WTC11 (cell line): Measurements from ENCODE around the gene HDAC5. TPM values are rescaled to one million over a fixed set of nuclear protein-coding genes. Genes with fewer than 3 reads are reported as not detected.

Experiments used
- ATAC-seq: fragments of 200-7000 bp; cut with Tn5 transposase; 2 replicates; pipeline ENCODE4 v1.10.0; 2021; ENCODE audit warnings: mild to moderate bottlenecking, moderate library complexity
- CTCF ChIA-PET: fragments of 300-600 bp; sonication (Branson Sonifier 250); formaldehyde crosslinking; loops from one replicate; lab custom pipeline; 2021; ENCODE audit warnings: antibody characterized with exemption; lab: Charles Lee
- POLR2A ChIA-PET: fragments of 350-600 bp; sonication (Branson Sonifier 250); formaldehyde crosslinking; loops from one replicate; lab custom pipeline; 2021; ENCODE audit warnings: antibody characterized with exemption; lab: Charles Lee
- DNase-seq: peaks from one replicate; pipeline ENCODE4 v3.0.0; 2021; ENCODE audit warnings: low spot score
- H3K27ac Mint-ChIP-seq: 2 replicates; pipeline ENCODE4 v1.8.0; 2021; ENCODE audit warnings: mixed read lengths
- H3K27me3 Mint-ChIP-seq: 2 replicates; pipeline ENCODE4 v1.8.0; 2021; ENCODE audit warnings: low read depth, mild to moderate bottlenecking, moderate library complexity, mixed read lengths
- H3K36me3 Mint-ChIP-seq: 2 replicates; pipeline ENCODE4 v1.8.0; 2021; ENCODE audit warnings: mixed read lengths
- H3K4me1 Mint-ChIP-seq: 2 replicates; pipeline ENCODE4 v1.8.0; 2022; ENCODE audit warnings: mixed read lengths
- H3K4me3 Mint-ChIP-seq: 2 replicates; pipeline ENCODE4 v1.8.0; 2021; ENCODE audit warnings: mild to moderate bottlenecking, moderate library complexity, mixed read lengths
- H3K9me3 Mint-ChIP-seq: 2 replicates; pipeline ENCODE4 v1.8.0; 2021; ENCODE audit warnings: mixed read lengths
- FOXP4 ChIP-seq: sonication (generic); formaldehyde crosslinking; IDR thresholded peaks from 2 replicates; pipeline ENCODE4 v1.8.0; 2022; ENCODE audit warnings: mild to moderate bottlenecking, missing genetic modification reagents
- KAT7 ChIP-seq: sonication (generic); formaldehyde crosslinking; IDR thresholded peaks from 2 replicates; pipeline ENCODE4 v1.8.1; 2023; ENCODE audit warnings: missing genetic modification reagents, mild to moderate bottlenecking, borderline replicate concordance
- NFATC4 ChIP-seq: fragments of 250-450 bp; sonication (Bioruptor Pico); IDR thresholded peaks from 2 replicates; pipeline ENCODE4 v1.9.0; 2021; ENCODE audit warnings: mild to moderate bottlenecking
- PREB ChIP-seq: sonication (generic); formaldehyde crosslinking; IDR thresholded peaks from 2 replicates; pipeline ENCODE4 v1.8.1; 2022; ENCODE audit warnings: mild to moderate bottlenecking, missing genetic modification reagents, moderate library complexity, borderline replicate concordance
- RELA ChIP-seq: sonication (generic); formaldehyde crosslinking; IDR thresholded peaks from 2 replicates; pipeline ENCODE4 v1.8.1; 2022; ENCODE audit warnings: missing genetic modification reagents, mild to moderate bottlenecking, borderline replicate concordance
- USF1 ChIP-seq: sonication (generic); formaldehyde crosslinking; IDR thresholded peaks from 2 replicates; pipeline ENCODE4 v1.8.0; 2022; ENCODE audit warnings: mild to moderate bottlenecking, missing genetic modification reagents
- ZBTB21 ChIP-seq: sonication (generic); formaldehyde crosslinking; IDR thresholded peaks from 2 replicates; pipeline ENCODE4 v1.8.1; 2023; ENCODE audit warnings: mild to moderate bottlenecking, missing genetic modification reagents, borderline replicate concordance
- ZNF121 ChIP-seq: sonication (generic); formaldehyde crosslinking; IDR thresholded peaks from 2 replicates; pipeline ENCODE4 v1.8.0; 2023; ENCODE audit warnings: missing genetic modification reagents
- ZNF138 ChIP-seq: sonication (generic); formaldehyde crosslinking; conservative IDR thresholded peaks from 2 replicates; pipeline ENCODE4 v1.8.1; 2022; ENCODE audit warnings: mild to moderate bottlenecking, moderate library complexity, missing genetic modification reagents
- ZNF232 ChIP-seq: sonication (generic); formaldehyde crosslinking; IDR thresholded peaks from 2 replicates; pipeline ENCODE4 v1.8.0; 2022; ENCODE audit warnings: mild to moderate bottlenecking, missing genetic modification reagents
- ZNF423 ChIP-seq: fragments of 250-450 bp; sonication (Bioruptor Pico); IDR thresholded peaks from 2 replicates; pipeline ENCODE4 v2.1.2; 2022; ENCODE audit warnings: mild to moderate bottlenecking, moderate library complexity
- ZNF532 ChIP-seq: fragments of 250-450 bp; sonication (Bioruptor Pico); IDR thresholded peaks from 2 replicates; pipeline ENCODE4 v1.9.0; 2021; ENCODE audit warnings: mild to moderate bottlenecking, borderline replicate concordance
- total RNA-seq: library from RNA; stranded (reverse); gene quantifications from 3 replicates; pipeline ENCODE4 v1.2.3, GENCODE V29; 2021
- TF ChIP-seq, protein P1 (sequence below): sonication (generic); formaldehyde crosslinking; IDR thresholded peaks from 2 replicates; pipeline ENCODE4 v1.8.0; 2023; ENCODE audit warnings: mild to moderate bottlenecking, missing genetic modification reagents

The HDAC5 gene
- total RNA-seq, 1 experiment from 2014 or later = 61.6 TPM

DNA sequence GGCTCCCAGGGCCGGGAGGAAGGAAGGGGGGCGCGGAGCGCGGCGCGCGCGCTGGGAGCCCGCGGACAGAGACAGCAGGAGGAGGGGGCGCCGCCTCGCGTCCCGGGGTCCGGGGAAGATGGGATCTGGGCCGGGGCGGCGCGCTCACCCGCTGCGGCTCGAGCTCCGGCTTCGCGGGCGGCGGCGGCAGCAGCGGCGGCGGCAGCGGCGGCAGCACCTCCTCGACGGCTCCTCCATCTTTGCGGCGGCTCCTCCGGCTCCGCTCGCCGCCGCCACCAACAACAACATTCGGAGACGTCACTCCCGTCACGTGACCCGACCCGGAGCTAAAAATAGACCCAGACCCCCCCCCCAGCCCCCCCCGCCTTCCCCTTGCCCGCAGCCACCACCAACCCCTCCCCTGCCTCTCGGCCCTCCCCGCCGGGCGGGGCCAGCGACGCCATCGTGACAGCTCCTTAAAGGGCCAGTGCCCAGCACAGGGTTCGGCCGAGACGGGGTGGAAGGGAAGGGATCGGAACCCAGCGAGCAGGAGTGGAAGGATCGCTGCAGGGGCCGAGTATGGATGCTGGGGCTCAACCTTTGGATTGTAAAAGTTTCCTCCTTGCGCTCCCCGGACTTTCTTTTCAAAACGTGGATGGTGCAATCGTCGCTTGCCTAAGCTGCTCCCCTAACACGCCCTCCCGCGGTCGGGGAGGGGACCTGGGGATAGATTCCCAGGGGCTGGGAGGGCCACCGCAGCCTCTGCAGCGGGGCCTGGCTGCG lies at the start of gene HDAC5 (continued):
- TF ChIP-seq ZNF532 (CRISPR knock-in tag) = no peak
- TF ChIP-seq RELA (CRISPR knock-in tag) = no peak
- TF ChIP-seq ZNF121 (CRISPR knock-in tag) = no peak
- no peak for TF ChIP-seq ZBTB21 (CRISPR knock-in tag)
- TF ChIP-seq USF1 (CRISPR knock-in tag) = peak; percentile 63; the same call in 1 of the 2 replicates
- TF ChIP-seq, protein P1, sequence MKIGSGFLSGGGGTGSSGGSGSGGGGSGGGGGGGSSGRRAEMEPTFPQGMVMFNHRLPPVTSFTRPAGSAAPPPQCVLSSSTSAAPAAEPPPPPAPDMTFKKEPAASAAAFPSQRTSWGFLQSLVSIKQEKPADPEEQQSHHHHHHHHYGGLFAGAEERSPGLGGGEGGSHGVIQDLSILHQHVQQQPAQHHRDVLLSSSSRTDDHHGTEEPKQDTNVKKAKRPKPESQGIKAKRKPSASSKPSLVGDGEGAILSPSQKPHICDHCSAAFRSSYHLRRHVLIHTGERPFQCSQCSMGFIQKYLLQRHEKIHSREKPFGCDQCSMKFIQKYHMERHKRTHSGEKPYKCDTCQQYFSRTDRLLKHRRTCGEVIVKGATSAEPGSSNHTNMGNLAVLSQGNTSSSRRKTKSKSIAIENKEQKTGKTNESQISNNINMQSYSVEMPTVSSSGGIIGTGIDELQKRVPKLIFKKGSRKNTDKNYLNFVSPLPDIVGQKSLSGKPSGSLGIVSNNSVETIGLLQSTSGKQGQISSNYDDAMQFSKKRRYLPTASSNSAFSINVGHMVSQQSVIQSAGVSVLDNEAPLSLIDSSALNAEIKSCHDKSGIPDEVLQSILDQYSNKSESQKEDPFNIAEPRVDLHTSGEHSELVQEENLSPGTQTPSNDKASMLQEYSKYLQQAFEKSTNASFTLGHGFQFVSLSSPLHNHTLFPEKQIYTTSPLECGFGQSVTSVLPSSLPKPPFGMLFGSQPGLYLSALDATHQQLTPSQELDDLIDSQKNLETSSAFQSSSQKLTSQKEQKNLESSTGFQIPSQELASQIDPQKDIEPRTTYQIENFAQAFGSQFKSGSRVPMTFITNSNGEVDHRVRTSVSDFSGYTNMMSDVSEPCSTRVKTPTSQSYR = no peak
- TF ChIP-seq ZNF423 = no peak
- TF ChIP-seq NFATC4 (CRISPR knock-in tag) = no peak
- TF ChIP-seq FOXP4 (CRISPR knock-in tag) = peak; percentile 14; the same call in 1 of the 2 replicates
- no peak for TF ChIP-seq ZNF232 (CRISPR knock-in tag)

GRCh38 chr17:44171931-44172455 lies 48.6 kb upstream of the HDAC5 start:
- H3K9me3 Mint-ChIP-seq = no peaks in the 10 kb centered on the region
- DNase-seq (no peak), ATAC-seq (no peak)
- H3K36me3 Mint-ChIP-seq = peaks cover 8% of the 10 kb centered on the region
- POLR2A ChIA-PET = interaction anchor here (0.5 to 0.9 kb wide), 3 partner anchors 61 to 264 kb away, joined by 3 to 6 read pairs (median 3); no protein-coding TSS in a partner anchor
- peak overlapping the region; percentile 26; the same call in 1 of the 2 replicates for H3K27ac Mint-ChIP-seq
- TF ChIP-seq ZNF138 (CRISPR knock-in tag) (no peak), RELA (CRISPR knock-in tag) (0 out of 2 replicates have a peak, but pooled peaks have one; percentile 51), KAT7 (CRISPR knock-in tag) (0 out of 2 replicates have a peak, but pooled peaks have one; percentile 40), PREB (0 out of 2 replicates have a peak, but pooled peaks have one; percentile 24)
- peaks cover 23% of the 10 kb centered on the region for H3K4me1 Mint-ChIP-seq
- no peaks in the 10 kb centered on the region; the same call in 1 of the 2 replicates for H3K27me3 Mint-ChIP-seq
- H3K4me3 Mint-ChIP-seq = no peak overlapping the region
- CTCF ChIA-PET = interaction anchor here (0.7 to 4.3 kb wide), 10 partner anchors 13 to 182 kb away, joined by 3 to 32 read pairs (median 6); partner anchors contain the start of gene TMUB2
